ENCODE data around the gene TCEA2. TPM values are rescaled to one million over a fixed set of nuclear protein-coding genes. Genes with fewer than 3 reads are reported as not detected.

Gene TCEA2
- total and polyA plus RNA-seq, 2 donors (not counting 1 experiment from before 2014, with no cell fraction given): 58.1 to 63.9 TPM

- H3K4me1 Mint-ChIP-seq: peaks cover 35% of the 10 kb centered on the region
- Histone ChIP-seq H3K4me2 (replicated peaks; ENCODE audit: low read depth, low read length, poor library complexity, severe bottlenecking) (peak within 1 kb of the TSS; percentile 96), H3K4me3 (ENCODE audit: control extremely low read depth in 1 of 5, extremely low read depth in 1 of 5, insufficient read depth in 1 of 5, low read depth in 2 of 5, low read length in 4 of 5) (peak within 1 kb of the TSS in 4 of 5 experiments; percentile 32 to 62 (median 56)), H3K9me3 (ENCODE audit: control extremely low read depth in 1 of 3, control insufficient read depth in 2 of 3, insufficient read depth in 1 of 3, low read length in 2 of 3) (peaks cover 0 to 18% (median 0%) of the 10 kb centered on the region in 3 donors), H3K36me3 (replicated peaks in 1 of 2; ENCODE audit: control extremely low read depth in 1 of 2, control insufficient read depth in 1 of 2, extremely low read depth in 1 of 2, insufficient read depth in 2 of 2, low read length in 1 of 2) (no peaks in the 10 kb centered on the region), H3K9ac (ENCODE audit: low read length) (peak within 1 kb of the TSS; percentile 61), H3K27ac (ENCODE audit: low read length in 2 of 2) (no peak within 1 kb of the TSS), H3K79me2 (ENCODE audit: control insufficient read depth, insufficient read depth, low read length) (peaks cover under 1% of the 10 kb centered on the region), H4K20me1 (ENCODE audit: control insufficient read depth, insufficient read depth, low read length, poor library complexity, severe bottlenecking) (peaks cover 23% of the 10 kb centered on the region), H2AFZ (ENCODE audit: insufficient read depth, low read depth, low read length, poor library complexity, severe bottlenecking) (peak within 1 kb of the TSS; percentile 69), H3K4me1 (ENCODE audit: control insufficient read depth in 2 of 2, insufficient read depth in 2 of 2, low read length in 2 of 2) (peaks cover 40 to 42% of the 10 kb centered on the region in 2 donors), H3K27me3 (replicated peaks in 1 of 4; ENCODE audit: control extremely low read depth in 1 of 4, control insufficient read depth in 3 of 4, insufficient read depth in 4 of 4, low read length in 3 of 4) (peaks cover 0 to 14% (median 3%) of the 10 kb centered on the region in 4 experiments)
- CTCF ChIA-PET: interaction anchor here (0.7 to 11.8 kb wide), 16 partner anchors 12 to 218 kb away, joined by 3 to 220 read pairs (median 6); partner anchors contain the start of genes NPBWR2, SAMD10 and TCEA2
- H3K9me3 Mint-ChIP-seq (ENCODE audit: insufficient read depth): no peaks in the 10 kb centered on the region
- POLR2A ChIA-PET: interaction anchor here (0.7 to 2.7 kb wide), 7 partner anchors 16 to 45 kb away, joined by 3 to 21 read pairs (median 3); partner anchors contain the start of genes NPBWR2 and TCEA2
- ATAC-seq (ENCODE audit: low read depth) (no peak), DNase-seq (peak; percentile 47)
- intact Hi-C loops (cut with micrococcal nuclease): loop anchor here (1.0 to 5.0 kb wide), 4 partner anchors 16 to 102 kb away; partner anchors contain the start of gene PRPF6
- peak within 1 kb of the TSS; percentile 76 for H3K27ac Mint-ChIP-seq
- peak within 1 kb of the TSS; percentile 90 for H3K4me3 Mint-ChIP-seq
- WGBS (ENCODE audit: insufficient coverage): 3% methylated on average over 86 of the region's 86 CpGs
- TF ChIP-seq EZH2 (IDR thresholded peaks at IDR 0.05; ENCODE audit: borderline replicate concordance, insufficient read depth, low read depth, low read length, poor library complexity, severe bottlenecking) (no peak), CTCF (IDR thresholded peaks at IDR 0.05) (peak; percentile 41)
- peaks cover 11% of the 10 kb centered on the region for H3K27me3 Mint-ChIP-seq
These were observed 21.0 kb downstream of the TCEA2 start, which contains the start of gene LKAAEAR1 for GRCh38 chr20:64083804-64084684. LKAAEAR1 (minus strand) TSS chr20:64084398; CDS start chr20:64084219, 179 bp downstream.

All from B cell (primary cell).